HEK293 (cell line): ENCODE data around the gene ASCC1.

ENCODE experiments used
- CTCF ChIA-PET: fragments of 350-600 bp; formaldehyde crosslinking; extraction: SDS; loops from one replicate; lab custom pipeline; 2021; ENCODE audit warnings: antibody characterized with exemption; lab: Yijun Ruan, JAX
- POLR2A ChIA-PET: fragments of 300-600 bp; formaldehyde crosslinking; extraction: SDS; loops from one replicate; lab custom pipeline; 2020; ENCODE audit warnings: antibody characterized with exemption, inconsistent platforms; lab: Yijun Ruan, JAX
- H3K27ac ChIP-seq: fragments of 200-500 bp; sonication (Bioruptor generic); 2 replicates; pipeline ENCODE4 v1.5.1; 2014; ENCODE audit warnings: low read depth, low read length, control low read depth, inconsistent platforms; ENCODE audit errors: extremely low read depth
- H3K36me3 ChIP-seq, 2 experiments: fragments of 200-500 bp in 1 of 2; sonication (Bioruptor generic) in 1 of 2; 1 replicate in 1 of 2; 2 replicates in 1 of 2; pipeline ENCODE4 v1.5.1; 2014 to 2017; ENCODE audit warnings: inconsistent platforms in 2 of 2, low read length in 2 of 2; ENCODE audit not compliant: control insufficient read depth in 2 of 2, insufficient read depth in 1 of 2
- H3K4me1 ChIP-seq: fragments of 200-500 bp; sonication (Bioruptor generic); 2 replicates; pipeline ENCODE4 v1.5.1; 2014; ENCODE audit warnings: mild to moderate bottlenecking, low read length, inconsistent platforms; ENCODE audit not compliant: control insufficient read depth, insufficient read depth
- H3K4me3 ChIP-seq: 2 replicates; pipeline ENCODE4 v1.5.1; 2011; ENCODE audit warnings: low read depth, mild to moderate bottlenecking, control low read depth, low read length, moderate library complexity
- H3K9me3 ChIP-seq: fragments of 200-500 bp; sonication (Bioruptor generic); 2 replicates; pipeline ENCODE4 v1.5.1; 2014; ENCODE audit warnings: low read depth, low read length, inconsistent platforms; ENCODE audit not compliant: control insufficient read depth, insufficient read depth
- FEZF1 ChIP-seq: fragments of 450-650 bp; formaldehyde crosslinking; IDR thresholded peaks from 2 replicates; pipeline ENCODE4 v1.5.1; 2016; ENCODE audit warnings: missing biosample characterization, missing genetic modification characterization
- SP2 ChIP-seq: fragments of 450-650 bp; formaldehyde crosslinking; IDR thresholded peaks from 2 replicates; pipeline ENCODE4 v1.5.1; 2016; ENCODE audit warnings: missing biosample characterization, missing genetic modification characterization
- ZNF121 ChIP-seq: fragments of 450-650 bp; formaldehyde crosslinking; IDR thresholded peaks from 2 replicates; pipeline ENCODE4 v1.5.1; 2016; ENCODE audit warnings: missing biosample characterization, missing genetic modification characterization
- ZNF155 ChIP-seq: fragments of 450-650 bp; formaldehyde crosslinking; IDR thresholded peaks from 2 replicates; pipeline ENCODE4 v1.5.1; 2016; ENCODE audit warnings: missing biosample characterization, missing genetic modification characterization
- ZNF292 ChIP-seq: fragments of 450-650 bp; formaldehyde crosslinking; IDR thresholded peaks from 2 replicates; pipeline ENCODE4 v1.5.1; 2016; ENCODE audit warnings: low read depth, missing biosample characterization, missing genetic modification characterization, borderline replicate concordance
- ZNF514 ChIP-seq: fragments of 450-650 bp; formaldehyde crosslinking; IDR thresholded peaks from 2 replicates; pipeline ENCODE4 v1.5.1; 2016; ENCODE audit warnings: missing biosample characterization, missing genetic modification characterization
- ZNF76 ChIP-seq: fragments of 450-650 bp; formaldehyde crosslinking; IDR thresholded peaks from 2 replicates; pipeline ENCODE4; 2016; ENCODE audit warnings: low read depth, missing biosample characterization, missing genetic modification characterization, borderline replicate concordance
- TF ChIP-seq, protein P1 (sequence below): fragments of 450-650 bp; formaldehyde crosslinking; IDR thresholded peaks from 2 replicates; pipeline ENCODE4 v1.5.1; 2017; ENCODE audit warnings: missing biosample characterization, missing genetic modification characterization
- TF ChIP-seq, protein P2 (sequence below): fragments of 450-650 bp; IDR thresholded peaks from 2 replicates; pipeline ENCODE4 v1.5.1; 2018; ENCODE audit warnings: missing biosample characterization, mild to moderate bottlenecking, missing genetic modification characterization
- TF ChIP-seq, protein P3 (sequence below): fragments of 450-650 bp; formaldehyde crosslinking; IDR thresholded peaks from 2 replicates; pipeline ENCODE4 v1.5.1; 2016; ENCODE audit warnings: missing biosample characterization, missing genetic modification characterization

The ASCC1 gene

DNA sequence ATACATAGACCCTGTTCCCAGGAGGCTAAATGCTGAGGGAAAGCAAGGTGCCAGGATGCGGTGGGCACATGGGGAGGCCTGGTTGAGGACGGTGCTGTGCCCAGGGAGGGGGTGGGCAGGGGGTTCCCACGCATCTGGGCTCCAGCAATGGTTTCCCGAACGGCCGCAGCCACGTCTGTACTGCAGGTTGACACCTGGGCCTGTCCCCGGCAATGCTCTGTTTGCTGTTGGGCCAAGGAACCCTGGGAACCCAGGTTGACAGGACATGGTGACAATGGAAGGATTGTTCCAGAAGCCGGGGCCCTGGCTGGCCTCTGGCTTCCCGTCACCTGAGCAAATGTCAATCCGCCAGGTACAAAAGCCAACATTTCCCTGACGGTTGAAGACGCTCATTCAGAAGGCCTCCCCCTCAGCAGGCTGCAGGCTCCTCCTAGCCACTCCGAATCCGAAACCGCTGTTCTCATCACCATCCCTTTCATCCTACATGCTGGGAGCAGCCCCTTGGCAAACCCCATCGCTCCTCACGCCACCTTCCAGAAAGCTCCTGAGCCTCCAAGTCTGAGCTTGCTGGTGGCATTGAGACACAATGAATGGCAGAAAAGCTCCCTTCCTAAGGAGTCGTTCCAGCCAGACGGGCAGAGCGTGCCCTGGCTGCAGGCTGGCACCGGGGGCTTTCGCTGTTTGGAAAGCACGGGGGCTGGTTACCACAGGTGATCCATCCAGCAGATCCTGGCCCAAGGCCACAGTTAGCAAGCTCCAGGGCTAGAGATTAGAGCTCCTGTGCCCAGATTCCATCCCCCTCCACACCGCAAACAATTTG lies 158.9 kb downstream of the ASCC1 start:
- no peak for TF ChIP-seq ZNF76 (tag by site-specific recombination)
- TF ChIP-seq, protein P1, sequence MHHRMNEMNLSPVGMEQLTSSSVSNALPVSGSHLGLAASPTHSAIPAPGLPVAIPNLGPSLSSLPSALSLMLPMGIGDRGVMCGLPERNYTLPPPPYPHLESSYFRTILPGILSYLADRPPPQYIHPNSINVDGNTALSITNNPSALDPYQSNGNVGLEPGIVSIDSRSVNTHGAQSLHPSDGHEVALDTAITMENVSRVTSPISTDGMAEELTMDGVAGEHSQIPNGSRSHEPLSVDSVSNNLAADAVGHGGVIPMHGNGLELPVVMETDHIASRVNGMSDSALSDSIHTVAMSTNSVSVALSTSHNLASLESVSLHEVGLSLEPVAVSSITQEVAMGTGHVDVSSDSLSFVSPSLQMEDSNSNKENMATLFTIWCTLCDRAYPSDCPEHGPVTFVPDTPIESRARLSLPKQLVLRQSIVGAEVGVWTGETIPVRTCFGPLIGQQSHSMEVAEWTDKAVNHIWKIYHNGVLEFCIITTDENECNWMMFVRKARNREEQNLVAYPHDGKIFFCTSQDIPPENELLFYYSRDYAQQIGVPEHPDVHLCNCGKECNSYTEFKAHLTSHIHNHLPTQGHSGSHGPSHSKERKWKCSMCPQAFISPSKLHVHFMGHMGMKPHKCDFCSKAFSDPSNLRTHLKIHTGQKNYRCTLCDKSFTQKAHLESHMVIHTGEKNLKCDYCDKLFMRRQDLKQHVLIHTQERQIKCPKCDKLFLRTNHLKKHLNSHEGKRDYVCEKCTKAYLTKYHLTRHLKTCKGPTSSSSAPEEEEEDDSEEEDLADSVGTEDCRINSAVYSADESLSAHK (tag by site-specific recombination) = no peak
- TF ChIP-seq, protein P2, sequence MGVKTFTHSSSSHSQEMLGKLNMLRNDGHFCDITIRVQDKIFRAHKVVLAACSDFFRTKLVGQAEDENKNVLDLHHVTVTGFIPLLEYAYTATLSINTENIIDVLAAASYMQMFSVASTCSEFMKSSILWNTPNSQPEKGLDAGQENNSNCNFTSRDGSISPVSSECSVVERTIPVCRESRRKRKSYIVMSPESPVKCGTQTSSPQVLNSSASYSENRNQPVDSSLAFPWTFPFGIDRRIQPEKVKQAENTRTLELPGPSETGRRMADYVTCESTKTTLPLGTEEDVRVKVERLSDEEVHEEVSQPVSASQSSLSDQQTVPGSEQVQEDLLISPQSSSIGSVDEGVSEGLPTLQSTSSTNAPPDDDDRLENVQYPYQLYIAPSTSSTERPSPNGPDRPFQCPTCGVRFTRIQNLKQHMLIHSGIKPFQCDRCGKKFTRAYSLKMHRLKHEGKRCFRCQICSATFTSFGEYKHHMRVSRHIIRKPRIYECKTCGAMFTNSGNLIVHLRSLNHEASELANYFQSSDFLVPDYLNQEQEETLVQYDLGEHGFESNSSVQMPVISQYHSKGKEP = no peak
- TF ChIP-seq ZNF514 (tag by site-specific recombination) = no peak
- no peak for TF ChIP-seq SP2 (tag by site-specific recombination)
- TF ChIP-seq ZNF155 (tag by site-specific recombination) = no peak
- no peak for TF ChIP-seq FEZF1 (tag by site-specific recombination)
- peaks cover 13% of the 10 kb centered on the region for H3K4me1 ChIP-seq
- H3K27ac ChIP-seq = no peak overlapping the region
- H3K36me3 ChIP-seq = no peaks in the 10 kb centered on the region
- no peaks in the 10 kb centered on the region for H3K9me3 ChIP-seq
- H3K4me3 ChIP-seq = no peak overlapping the region
- CTCF ChIA-PET = interaction anchor here (0.7 to 1.9 kb wide), 6 partner anchors 9 to 388 kb away, joined by 3 to 11 read pairs (median 4); no protein-coding TSS in a partner anchor
- POLR2A ChIA-PET = interaction anchor here (0.6 kb wide), 2 partner anchors 196 to 1573 kb away, joined by 4 to 5 read pairs; no protein-coding TSS in a partner anchor

DNA sequence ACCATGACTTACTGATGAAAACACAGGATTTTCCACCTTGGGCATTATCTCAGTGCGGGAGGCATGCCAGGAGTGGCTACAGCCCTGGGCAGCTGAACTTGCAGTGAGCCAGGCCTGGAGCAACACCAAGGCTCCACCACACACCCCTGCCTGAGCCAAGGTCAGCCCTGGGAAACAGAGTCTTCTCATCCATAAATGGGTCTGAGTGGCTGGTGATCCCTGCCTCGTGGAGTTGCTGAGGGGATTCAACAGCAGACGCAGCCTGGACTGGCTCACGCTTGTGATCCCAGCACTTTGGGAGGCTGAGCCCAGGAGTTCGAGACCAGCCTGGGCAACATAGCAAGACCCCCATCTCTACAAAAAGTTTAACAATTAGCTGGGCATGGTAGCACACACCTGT lies 160.0 kb downstream of the ASCC1 start:
- TF ChIP-seq ZNF121 (tag by site-specific recombination) = peak; percentile 72; the same call in 1 of the 2 replicates
- TF ChIP-seq, protein P3, sequence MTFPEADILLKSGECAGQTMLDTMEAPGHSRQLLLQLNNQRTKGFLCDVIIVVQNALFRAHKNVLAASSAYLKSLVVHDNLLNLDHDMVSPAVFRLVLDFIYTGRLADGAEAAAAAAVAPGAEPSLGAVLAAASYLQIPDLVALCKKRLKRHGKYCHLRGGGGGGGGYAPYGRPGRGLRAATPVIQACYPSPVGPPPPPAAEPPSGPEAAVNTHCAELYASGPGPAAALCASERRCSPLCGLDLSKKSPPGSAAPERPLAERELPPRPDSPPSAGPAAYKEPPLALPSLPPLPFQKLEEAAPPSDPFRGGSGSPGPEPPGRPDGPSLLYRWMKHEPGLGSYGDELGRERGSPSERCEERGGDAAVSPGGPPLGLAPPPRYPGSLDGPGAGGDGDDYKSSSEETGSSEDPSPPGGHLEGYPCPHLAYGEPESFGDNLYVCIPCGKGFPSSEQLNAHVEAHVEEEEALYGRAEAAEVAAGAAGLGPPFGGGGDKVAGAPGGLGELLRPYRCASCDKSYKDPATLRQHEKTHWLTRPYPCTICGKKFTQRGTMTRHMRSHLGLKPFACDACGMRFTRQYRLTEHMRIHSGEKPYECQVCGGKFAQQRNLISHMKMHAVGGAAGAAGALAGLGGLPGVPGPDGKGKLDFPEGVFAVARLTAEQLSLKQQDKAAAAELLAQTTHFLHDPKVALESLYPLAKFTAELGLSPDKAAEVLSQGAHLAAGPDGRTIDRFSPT (tag by site-specific recombination) = no peak
- CTCF ChIA-PET = interaction anchor here (1.9 kb wide), 1 partner anchor 8 kb away, joined by 11 read pairs; no protein-coding TSS in a partner anchor

DNA sequence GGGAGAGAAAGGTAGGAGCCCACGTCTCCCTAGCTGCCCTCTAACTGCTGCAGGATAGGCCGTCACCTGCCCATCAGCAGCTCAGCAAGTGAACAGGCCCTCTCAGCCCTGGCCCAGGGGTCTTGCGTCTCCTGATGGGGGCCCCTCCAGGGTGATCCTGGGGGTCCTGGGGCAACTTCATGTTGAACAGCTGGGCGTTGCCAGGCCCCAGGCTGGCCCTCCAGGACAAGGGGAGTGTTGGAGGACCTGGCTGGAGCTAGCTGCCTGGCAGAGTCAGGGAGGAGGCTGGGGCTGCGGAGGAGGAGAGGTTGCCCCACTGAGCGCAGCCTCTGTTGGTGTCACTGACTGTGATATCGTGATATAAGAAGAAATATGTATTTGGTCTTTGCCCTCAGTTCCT lies 162.4 kb downstream of the ASCC1 start:
- no peaks in the 10 kb centered on the region for H3K36me3 ChIP-seq
- CTCF ChIA-PET = interaction anchor here (1.2 to 1.6 kb wide), 3 partner anchors 73 to 284 kb away, joined by 3 read pairs; no protein-coding TSS in a partner anchor
- peaks cover 1% of the 10 kb centered on the region; the same call in 1 of the 2 replicates for H3K4me1 ChIP-seq
- H3K27ac ChIP-seq = no peak overlapping the region
- no peak for TF ChIP-seq ZNF292 (tag by site-specific recombination)
- H3K9me3 ChIP-seq = no peaks in the 10 kb centered on the region
- H3K4me3 ChIP-seq = no peak overlapping the region
- POLR2A ChIA-PET = interaction anchor here (0.6 kb wide), 1 partner anchor 195 kb away, joined by 3 read pairs; no protein-coding TSS in a partner anchor

More for the DNA sequence above, 160.0 kb downstream of the ASCC1 start:
- Histone ChIP-seq H3K4me3 (no peak overlapping the region), H3K9me3 (no peaks in the 10 kb centered on the region), H3K27ac (no peak overlapping the region), H3K36me3 (no peaks in the 10 kb centered on the region), H3K4me1 (peaks cover 13% of the 10 kb centered on the region)
- POLR2A ChIA-PET = interaction anchor here (0.6 kb wide), 1 partner anchor 1574 kb away, joined by 4 read pairs; no protein-coding TSS in a partner anchor
